HepG2 (cell line): ENCODE data around the gene HRH3. TPM values are rescaled to one million over a fixed set of nuclear protein-coding genes. Genes with fewer than 3 reads are reported as not detected.

ENCODE experiments used
- ARID4A ChIP-seq: sonication (generic); formaldehyde crosslinking; IDR thresholded peaks from 2 replicates; pipeline ENCODE4 v1.5.0; 2020; ENCODE audit warnings: mild to moderate bottlenecking, missing genetic modification reagents, borderline replicate concordance
- ATF7 ChIP-seq, 2 experiments: fragments of 450-650 bp in 1 of 2; sonication (generic) in 1 of 2; formaldehyde crosslinking in 1 of 2; IDR thresholded peaks; 2 replicates each; pipeline versions ENCODE4 v1.4.0 to v1.6.1; 2016 to 2020; ENCODE audit warnings: antibody characterized with exemption in 1 of 2, mild to moderate bottlenecking in 1 of 2, missing genetic modification reagents in 1 of 2
- CSRNP2 ChIP-seq: sonication (generic); formaldehyde crosslinking; conservative IDR thresholded peaks from 2 replicates; pipeline ENCODE4 v1.8.0; 2022; ENCODE audit warnings: low read depth, missing genetic modification reagents
- GATAD1 ChIP-seq: IDR thresholded peaks from 2 replicates; pipeline ENCODE4 v1.6.1; 2016; ENCODE audit warnings: missing genetic modification reagents, missing compliant biosample characterization
- MYC ChIP-seq: sonication (generic); formaldehyde crosslinking; IDR thresholded peaks from 2 replicates; pipeline ENCODE4 v1.9.0; 2021; ENCODE audit warnings: missing genetic modification reagents, borderline replicate concordance
- NR2F6 ChIP-seq, 2 experiments: IDR thresholded peaks; 2 replicates each; pipeline ENCODE4 v1.6.1; 2016; ENCODE audit warnings: antibody characterized with exemption in 1 of 2, mild to moderate bottlenecking in 1 of 2
- PPARG ChIP-seq: conservative IDR thresholded peaks from 2 replicates; pipeline ENCODE4 v1.6.1; 2016; ENCODE audit warnings: missing biosample characterization, missing genetic modification reagents
- ZC3H13 ChIP-seq: sonication (generic); formaldehyde crosslinking; IDR thresholded peaks from 2 replicates; pipeline ENCODE4 v1.8.1; 2023; ENCODE audit warnings: mild to moderate bottlenecking, missing genetic modification reagents, moderate library complexity
- ZNF225 ChIP-seq: sonication (generic); formaldehyde crosslinking; IDR thresholded peaks from 2 replicates; pipeline ENCODE4 v1.4.0; 2020; ENCODE audit warnings: mild to moderate bottlenecking, missing genetic modification reagents
- ZNF331 ChIP-seq: sonication (generic); formaldehyde crosslinking; IDR thresholded peaks from 2 replicates; pipeline ENCODE4 v1.4.0; 2020; ENCODE audit warnings: missing genetic modification reagents
- ZNF75D ChIP-seq: sonication (generic); formaldehyde crosslinking; IDR thresholded peaks from 2 replicates; pipeline ENCODE4 v1.8.1; 2023; ENCODE audit warnings: missing genetic modification reagents, mild to moderate bottlenecking, borderline replicate concordance
- polyA plus RNA-seq, 8 experiments: library from polyadenylated mRNA; depleted of rRNA in 3 of 8; stranded (reverse) in 7 of 8; unstranded in 1 of 8; fragments of >200 nt; fragmentation: Illumina TruSeq in 4 of 8; extraction: Trizol in 4 of 8; gene quantifications; 2 replicates each; pipeline versions ENCODE4 v1.2.1 to v1.2.3, GENCODE V29; 2011 to 2016; ENCODE audit warnings: low read depth in 4 of 8, missing spikeins in 1 of 8, mixed read lengths in 1 of 8; ENCODE audit not compliant: insufficient read depth in 1 of 8
- total RNA-seq, 5 experiments: library from RNA; depleted of rRNA; stranded (reverse); fragments of >200 nt; fragmentation: Illumina TruSeq; extraction: Trizol; gene quantifications; 2 replicates each; pipeline ENCODE4 v1.2.3, GENCODE V29; 2016; ENCODE audit warnings: low read depth in 1 of 5

The HRH3 gene
- total and polyA plus RNA-seq, 2 of the 13 experiments (the other 11 are each of a cell fraction or from before 2014, with no cell fraction given), result 0.18 TPM; not detected in 1

GRCh38 chr20:62246872-62247652 lies 27.0 kb upstream of the HRH3 start (continued):
- TF ChIP-seq ARID4A (CRISPR knock-in tag), result peak; percentile 74
- peak; percentile 68 for TF ChIP-seq ZNF331 (CRISPR knock-in tag)
- no peak for TF ChIP-seq ZNF75D (CRISPR knock-in tag)
- 0 out of 2 replicates have a peak, but pooled peaks have one; percentile 21 for TF ChIP-seq GATAD1 (CRISPR knock-in tag)
- TF ChIP-seq CSRNP2, result peak; percentile 62; the same call in 1 of the 2 replicates
- TF ChIP-seq MYC, result peak; percentile 62; the same call in 1 of the 2 replicates
- TF ChIP-seq NR2F6 (IDR thresholded peaks at IDR 0.05), result peak; percentile 63; the same call in 1 of the 2 replicates
- TF ChIP-seq NR2F6 (CRISPR knock-in tag; IDR thresholded peaks at IDR 0.05), result peak; percentile 78
- TF ChIP-seq ATF7 (IDR thresholded peaks at IDR 0.05), result no peak
- no peak for TF ChIP-seq ATF7 (CRISPR knock-in tag; IDR thresholded peaks at IDR 0.05)
- no peak for TF ChIP-seq PPARG (CRISPR knock-in tag)
- TF ChIP-seq ZNF225, result no peak
- 0 out of 2 replicates have a peak, but pooled peaks have one; percentile 59 for TF ChIP-seq ZC3H13 (CRISPR knock-in tag)
